GM18505 (cell line): ENCODE results near the gene MYO15B.

Experiments
- ATAC-seq: cut with Tn5 transposase; IDR thresholded peaks from one replicate; pipeline ENCODE4 v1.9.1; 2021; ENCODE audit not compliant: unreplicated experiment
- POLR2A ChIP-seq: IDR thresholded peaks from 4 replicates; pipeline ENCODE4 v1.6.1; 2011; ENCODE audit warnings: borderline replicate concordance; ENCODE audit not compliant: insufficient read depth, insufficient read length; ENCODE audit errors: extremely low read depth

The MYO15B gene

DNA sequence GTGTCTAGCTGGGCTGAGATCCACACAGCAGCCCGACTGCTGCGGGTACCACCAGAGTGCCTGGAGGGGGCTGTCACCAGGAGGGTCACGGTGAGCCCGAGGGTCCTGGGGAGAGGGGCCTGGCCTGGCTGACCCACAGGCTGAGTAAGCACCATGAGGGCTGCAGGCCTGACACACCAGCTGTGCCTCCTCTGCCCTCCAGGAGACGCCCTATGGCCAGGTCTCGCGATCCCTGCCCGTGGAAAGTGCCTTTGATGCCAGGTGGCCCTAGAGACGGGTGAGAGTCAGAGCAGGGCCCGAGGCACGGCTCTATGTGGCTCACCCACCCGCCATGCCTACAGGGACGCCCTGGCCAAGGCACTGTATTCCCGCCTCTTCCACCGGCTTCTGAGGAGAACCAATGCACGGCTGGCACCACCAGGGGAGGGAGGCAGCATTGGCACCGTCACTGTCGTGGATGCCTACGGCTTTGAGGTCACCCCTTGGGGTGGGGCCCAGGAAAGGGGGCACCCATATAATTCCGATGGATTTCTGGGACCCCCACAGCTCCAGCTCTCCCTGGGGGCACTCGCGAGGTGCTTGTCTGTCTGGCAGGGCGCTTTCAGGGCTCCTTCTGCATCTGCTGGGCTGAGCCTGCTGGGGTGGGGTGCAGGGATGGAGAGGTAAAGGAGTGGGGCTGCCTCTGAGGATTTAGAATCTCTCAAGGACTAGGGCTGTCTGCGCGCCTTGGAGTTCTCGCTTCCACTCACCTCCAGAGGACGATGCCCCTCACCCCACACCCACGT is 7.1 kb downstream of the MYO15B start:
- ATAC-seq: no peak
- TF ChIP-seq POLR2A: no peak

DNA sequence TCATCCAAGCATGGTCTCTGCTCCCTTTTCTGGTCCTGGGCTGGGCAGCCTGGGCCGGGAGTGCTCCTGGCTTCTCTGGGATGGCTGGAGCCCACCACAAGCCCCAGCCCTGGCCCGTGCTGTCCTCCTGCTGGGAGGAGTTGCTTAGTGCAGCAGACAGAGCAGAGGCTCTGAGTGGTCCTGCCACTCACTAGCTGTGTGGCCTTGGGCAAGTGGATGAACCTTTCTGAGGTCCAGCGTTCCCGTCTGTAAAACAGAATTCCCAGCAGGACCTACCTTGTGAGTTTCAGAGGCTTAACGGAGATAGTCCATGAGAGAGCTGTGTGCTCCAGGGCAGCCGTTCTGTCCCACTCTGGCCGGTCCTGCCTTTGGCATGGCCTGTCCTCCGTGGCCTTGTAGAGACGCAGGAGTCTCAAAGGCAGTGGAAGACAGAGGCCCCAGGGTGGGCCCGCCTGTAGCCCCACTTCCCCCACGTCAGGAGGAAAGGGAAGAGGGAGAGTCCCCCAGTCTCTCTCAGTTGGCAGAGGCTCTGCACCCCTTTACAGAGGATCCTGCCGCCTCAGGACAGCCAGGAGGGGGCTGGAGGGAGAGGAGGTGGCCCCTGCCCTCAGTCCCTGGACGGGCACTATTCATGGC is 7.8 kb downstream of the MYO15B start:
- no peak for TF ChIP-seq POLR2A
- ATAC-seq: no peak

- no peak for TF ChIP-seq POLR2A
- no peak for ATAC-seq
These were observed 8.3 kb downstream of the MYO15B start for GRCh38 chr17:75595920-75596313.

GRCh38 chr17:75596320-75597087 is 8.9 kb downstream of the MYO15B start:
- TF ChIP-seq POLR2A: no peak
- no peak for ATAC-seq

- ATAC-seq: no peak
These were observed 13.7 kb downstream of the MYO15B start for GRCh38 chr17:75601057-75601987.

DNA sequence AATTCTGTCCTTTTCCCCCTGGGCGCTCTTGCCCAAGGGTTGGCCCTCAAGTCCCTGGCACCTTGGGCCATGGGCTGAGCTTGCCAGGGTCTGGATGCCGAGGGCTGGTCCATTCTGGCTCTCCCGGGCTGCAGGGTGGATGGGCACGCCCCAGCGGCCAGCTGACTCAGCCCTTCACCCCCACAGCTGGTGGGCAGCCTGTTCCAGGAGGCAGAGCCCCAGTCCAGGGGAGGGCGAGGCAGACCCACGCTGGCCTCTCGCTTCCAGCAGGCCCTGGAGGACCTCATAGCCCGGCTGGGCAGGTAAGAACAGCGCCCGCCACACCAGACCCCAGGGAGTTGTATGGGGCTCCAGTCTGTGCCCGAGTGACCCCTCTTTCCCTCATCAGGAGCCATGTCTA is 15.0 kb downstream of the MYO15B start:
- no peak for ATAC-seq
- no peak for TF ChIP-seq POLR2A

More at GRCh38 chr17:75601057-75601987, 13.7 kb downstream of the MYO15B start:
- TF ChIP-seq POLR2A: no peak

DNA sequence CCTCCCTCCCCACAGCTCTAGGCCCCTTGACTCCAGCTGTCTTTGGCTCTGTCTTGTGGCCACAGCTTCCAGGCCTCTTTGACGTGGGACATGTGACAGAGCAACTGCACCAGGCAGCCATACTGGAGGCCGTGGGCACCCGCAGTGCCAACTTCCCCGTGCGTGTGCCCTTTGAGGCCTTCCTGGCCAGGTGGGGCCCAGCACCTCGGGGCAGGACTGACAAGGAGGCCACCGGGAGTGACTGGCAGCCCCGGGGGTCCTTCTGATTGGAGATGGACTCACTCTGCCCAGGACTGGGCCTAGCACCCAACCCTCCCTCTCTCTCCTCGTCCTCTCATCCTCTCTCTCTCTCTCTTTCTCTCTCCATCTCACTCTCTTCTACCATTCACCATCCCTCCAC is 15.5 kb downstream of the MYO15B start:
- TF ChIP-seq POLR2A: no peak
- ATAC-seq: no peak

DNA sequence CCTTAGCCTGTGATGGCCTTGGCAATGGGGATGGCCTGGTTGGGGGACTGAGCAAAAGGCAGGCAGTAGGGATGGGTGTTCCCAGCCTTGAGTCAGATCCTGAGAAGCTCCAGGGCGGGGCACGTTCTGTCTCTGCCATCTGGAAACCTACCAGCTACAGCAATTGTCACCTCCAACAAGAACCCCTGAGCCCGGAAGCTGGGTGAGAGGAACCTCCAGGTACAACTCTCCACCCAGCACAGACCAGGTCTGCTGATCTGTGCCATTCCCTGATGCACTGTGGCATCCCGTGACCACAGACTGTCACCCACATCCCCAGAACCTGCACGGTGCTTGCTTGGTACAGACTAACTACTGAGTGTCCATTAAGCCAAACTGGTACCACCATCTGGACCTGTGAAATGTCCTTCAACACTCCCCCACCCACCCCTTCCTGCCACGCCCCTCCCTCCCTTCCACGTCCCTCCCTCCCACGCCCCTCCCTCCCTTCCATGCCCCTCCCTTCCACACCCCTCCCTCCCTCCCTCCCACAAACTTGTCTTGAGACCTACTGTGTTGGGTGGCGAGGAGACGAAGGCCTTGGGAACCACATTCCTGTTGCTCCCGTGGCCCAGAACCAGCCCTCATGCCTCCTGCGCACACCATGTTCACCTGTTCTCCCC is 16.6 kb downstream of the MYO15B start:
- TF ChIP-seq POLR2A: no peak
- ATAC-seq: no peak

- ATAC-seq: no peak
These were observed 18.2 kb downstream of the MYO15B start for GRCh38 chr17:75605790-75606189.

DNA sequence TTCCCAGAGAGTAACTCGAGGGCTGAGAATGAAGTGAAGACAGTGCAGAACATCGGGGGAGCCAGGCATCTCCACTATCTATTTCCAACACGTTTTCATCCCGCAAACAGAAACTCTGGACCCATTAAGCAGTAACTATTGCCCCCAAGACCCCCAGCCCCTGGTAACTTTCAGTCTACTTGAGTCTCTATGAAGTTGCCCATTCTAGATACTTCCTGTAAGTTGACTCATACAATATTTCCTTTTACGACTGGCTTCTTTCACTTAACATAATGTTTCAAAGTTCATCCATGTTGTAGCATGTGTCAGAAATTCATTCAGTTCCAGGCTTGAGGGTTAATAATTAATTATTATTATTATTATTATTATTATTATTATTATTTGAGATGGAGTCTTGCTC is 19.5 kb downstream of the MYO15B start:
- TF ChIP-seq POLR2A: no peak
- no peak for ATAC-seq

More at GRCh38 chr17:75605790-75606189, 18.2 kb downstream of the MYO15B start:
- no peak for TF ChIP-seq POLR2A

- TF ChIP-seq POLR2A: no peak
- no peak for ATAC-seq
These were observed 22.7 kb downstream of the MYO15B start for GRCh38 chr17:75610103-75610984.

DNA sequence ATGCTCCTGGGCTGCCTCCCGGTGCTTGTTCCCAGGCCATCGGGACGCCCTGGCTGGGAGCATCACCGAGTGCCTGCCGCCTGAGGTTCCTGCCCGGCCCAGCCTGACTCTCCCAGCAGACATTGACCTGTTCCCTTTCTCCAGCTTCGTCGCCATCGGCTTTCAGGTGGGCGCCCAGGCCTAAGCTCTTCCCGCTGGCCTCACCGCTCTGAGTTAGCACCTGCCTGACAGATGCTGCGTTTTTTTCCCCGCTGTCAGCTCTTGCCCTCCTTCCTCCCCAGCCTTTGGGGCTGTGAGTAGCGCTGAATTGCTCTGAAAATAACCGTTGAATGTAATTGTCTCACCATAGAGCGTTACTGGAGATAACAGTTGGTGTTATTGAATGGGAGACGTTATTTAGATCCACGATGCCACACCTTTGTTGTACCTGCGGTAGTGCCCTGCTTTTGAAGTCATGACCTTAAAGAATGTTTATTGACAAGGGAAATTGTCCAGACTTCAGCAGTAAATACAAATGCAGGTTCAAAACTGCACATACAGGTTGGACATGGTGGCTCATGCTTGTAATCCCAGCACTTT is 24.3 kb downstream of the MYO15B start:
- no peak for ATAC-seq
- TF ChIP-seq POLR2A: no peak
